Measurements from ENCODE around the gene FAM114A1. TPM values are rescaled to one million over a fixed set of nuclear protein-coding genes. Genes with fewer than 3 reads are reported as not detected.

The FAM114A1 gene
- total RNA-seq, 2 experiments from 2014 or later: 0.24 to 0.81 TPM

DNA sequence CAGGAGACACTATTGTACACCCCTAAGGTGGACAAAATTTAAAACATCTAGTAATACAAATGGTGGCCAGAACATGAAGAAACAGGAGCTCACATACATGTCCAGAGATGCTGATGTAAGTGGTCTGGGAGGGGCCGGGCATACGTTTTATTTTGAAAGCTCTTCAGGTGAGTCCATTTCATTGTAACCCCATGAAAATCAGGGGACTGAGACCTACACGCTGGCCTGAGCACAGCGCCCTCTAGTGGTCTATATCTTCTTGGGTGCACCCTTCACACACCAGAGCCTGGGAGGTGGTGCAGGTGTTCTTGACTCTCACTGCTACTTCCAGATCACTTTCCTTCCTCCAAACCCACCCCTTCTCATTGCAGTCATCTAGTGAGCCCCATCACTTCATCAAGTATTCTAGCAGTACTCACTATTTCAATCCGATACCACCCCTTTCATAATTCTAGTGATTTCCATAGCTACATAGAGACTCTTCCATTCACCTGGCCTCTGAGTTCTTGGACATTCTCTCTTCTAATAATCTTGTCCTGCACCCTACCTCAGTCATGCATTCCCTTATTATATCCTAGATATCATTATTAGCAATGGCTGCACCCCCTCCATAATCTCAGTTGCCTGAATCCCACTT lies 6.7 kb upstream of the FAM114A1 start:
- peak; percentile 76 for DNase-seq
- Mint-ChIP-seq H3K27ac (no peak overlapping the region), H3K4me3 (no peak overlapping the region), H3K9me3 (no peaks in the 10 kb centered on the region), H3K4me1 (ENCODE audit: low read depth) (peaks cover 38% of the 10 kb centered on the region), H3K27me3 (ENCODE audit: low read depth) (no peaks in the 10 kb centered on the region), H3K36me3 (ENCODE audit: low read depth) (no peaks in the 10 kb centered on the region)
- CTCF ChIA-PET: interaction anchor here (0.6 to 4.1 kb wide), 42 partner anchors 10 to 772 kb away, joined by 3 to 128 read pairs (median 5); partner anchors contain the start of genes TLR1 and TLR10
- intact Hi-C loops (cut with micrococcal nuclease): no loop called here

DNA sequence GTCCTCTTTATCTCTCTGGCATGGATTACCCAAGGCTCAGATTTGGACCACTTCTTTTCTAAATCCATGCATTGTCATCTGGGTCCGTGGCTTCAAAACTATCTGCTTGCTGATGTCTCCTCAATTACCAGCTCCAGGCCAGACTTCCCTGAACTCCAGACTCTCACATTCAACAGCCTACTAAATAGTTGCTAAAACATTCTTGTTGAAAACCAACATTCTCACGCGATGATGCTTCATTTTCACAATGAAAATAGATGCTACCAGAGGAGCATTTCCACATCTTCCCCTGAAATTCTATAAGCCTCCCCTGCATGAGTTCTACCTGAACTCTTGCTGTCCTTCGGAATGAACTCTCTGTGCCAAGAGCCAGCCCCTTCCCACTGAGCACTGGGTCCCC lies 5.8 kb upstream of the FAM114A1 start:
- Mint-ChIP-seq H3K27me3 (ENCODE audit: low read depth) (no peaks in the 10 kb centered on the region), H3K36me3 (ENCODE audit: low read depth) (no peaks in the 10 kb centered on the region), H3K4me3 (no peak overlapping the region), H3K4me1 (ENCODE audit: low read depth) (peaks cover 30% of the 10 kb centered on the region), H3K27ac (no peak overlapping the region), H3K9me3 (no peaks in the 10 kb centered on the region)
- no peak for DNase-seq
- CTCF ChIA-PET: interaction anchor here (0.7 to 4.1 kb wide), 16 partner anchors 9 to 365 kb away, joined by 3 to 128 read pairs (median 11); partner anchors contain the start of genes TLR1 and TLR10
- intact Hi-C loops (cut with micrococcal nuclease): no loop called here

DNA sequence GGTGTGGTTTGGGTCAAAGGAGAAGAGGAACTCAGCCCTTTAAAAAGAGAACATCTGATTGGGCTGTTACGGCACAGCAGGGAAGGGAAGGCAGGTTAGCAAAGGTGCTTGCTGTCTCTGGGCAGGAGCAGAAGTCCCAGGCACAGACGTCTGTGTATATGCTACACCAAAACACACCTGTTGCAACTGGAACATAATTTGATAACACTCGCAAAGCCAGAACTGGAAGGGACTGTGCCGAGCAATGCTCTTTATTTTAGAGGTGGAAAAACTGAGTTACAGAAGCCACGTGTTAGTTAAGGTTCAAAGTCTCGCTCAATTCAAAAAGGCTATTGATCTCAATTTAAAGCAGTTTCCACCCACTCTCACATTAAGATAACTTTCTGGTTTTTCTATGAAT lies 2.2 kb upstream of the FAM114A1 start:
- Mint-ChIP-seq H3K27ac (no peak overlapping the region), H3K9me3 (no peaks in the 10 kb centered on the region), H3K4me1 (ENCODE audit: low read depth) (peaks cover 11% of the 10 kb centered on the region), H3K27me3 (ENCODE audit: low read depth) (peaks cover 15% of the 10 kb centered on the region), H3K4me3 (no peak overlapping the region), H3K36me3 (ENCODE audit: low read depth) (no peaks in the 10 kb centered on the region)
- no peak for DNase-seq
- intact Hi-C loops (cut with micrococcal nuclease): no loop called here
- CTCF ChIA-PET: interaction anchor here (2.7 kb wide), 1 partner anchor 105 kb away, joined by 8 read pairs; no protein-coding TSS in a partner anchor

GRCh38 chr4:38866973-38867477 lies 581 bp upstream of the FAM114A1 start:
- Mint-ChIP-seq H3K27ac (no peak overlapping the region), H3K4me1 (ENCODE audit: low read depth) (peaks cover 8% of the 10 kb centered on the region), H3K4me3 (peak overlapping the region; percentile 67), H3K36me3 (ENCODE audit: low read depth) (no peaks in the 10 kb centered on the region), H3K27me3 (ENCODE audit: low read depth) (peaks cover 15% of the 10 kb centered on the region), H3K9me3 (no peaks in the 10 kb centered on the region)
- no peak for DNase-seq
- CTCF ChIA-PET: interaction anchor here (0.6 to 1.0 kb wide), 3 partner anchors 23 to 542 kb away, joined by 3 read pairs; no protein-coding TSS in a partner anchor
- intact Hi-C loops (cut with micrococcal nuclease): no loop called here

- no peaks in the 10 kb centered on the region for H3K9me3 Mint-ChIP-seq
- H3K36me3 Mint-ChIP-seq (ENCODE audit: low read depth): no peaks in the 10 kb centered on the region
- no peak for DNase-seq
- intact Hi-C loops (cut with micrococcal nuclease): no loop called here
- peaks cover 15% of the 10 kb centered on the region for H3K27me3 Mint-ChIP-seq (ENCODE audit: low read depth)
- peak overlapping the region; percentile 59 for H3K4me3 Mint-ChIP-seq
- peaks cover 8% of the 10 kb centered on the region for H3K4me1 Mint-ChIP-seq (ENCODE audit: low read depth)
- H3K27ac Mint-ChIP-seq: no peak overlapping the region
- CTCF ChIA-PET: no interaction called here
Measured at GRCh38 chr4:38868059-38868960, 704 bp downstream of the FAM114A1 start.

- Mint-ChIP-seq H3K27me3 (ENCODE audit: low read depth) (peaks cover 18% of the 10 kb centered on the region), H3K9me3 (no peaks in the 10 kb centered on the region), H3K4me3 (no peak overlapping the region), H3K4me1 (ENCODE audit: low read depth) (peaks cover 8% of the 10 kb centered on the region), H3K36me3 (ENCODE audit: low read depth) (no peaks in the 10 kb centered on the region), H3K27ac (no peak overlapping the region)
- intact Hi-C loops (cut with micrococcal nuclease): no loop called here
- CTCF ChIA-PET: interaction anchor here (0.5 kb wide), 1 partner anchor 268 kb away, joined by 3 read pairs; no protein-coding TSS in a partner anchor
- no peak for DNase-seq
Measured at GRCh38 chr4:38869511-38869910, 1.9 kb downstream of the FAM114A1 start.

DNA sequence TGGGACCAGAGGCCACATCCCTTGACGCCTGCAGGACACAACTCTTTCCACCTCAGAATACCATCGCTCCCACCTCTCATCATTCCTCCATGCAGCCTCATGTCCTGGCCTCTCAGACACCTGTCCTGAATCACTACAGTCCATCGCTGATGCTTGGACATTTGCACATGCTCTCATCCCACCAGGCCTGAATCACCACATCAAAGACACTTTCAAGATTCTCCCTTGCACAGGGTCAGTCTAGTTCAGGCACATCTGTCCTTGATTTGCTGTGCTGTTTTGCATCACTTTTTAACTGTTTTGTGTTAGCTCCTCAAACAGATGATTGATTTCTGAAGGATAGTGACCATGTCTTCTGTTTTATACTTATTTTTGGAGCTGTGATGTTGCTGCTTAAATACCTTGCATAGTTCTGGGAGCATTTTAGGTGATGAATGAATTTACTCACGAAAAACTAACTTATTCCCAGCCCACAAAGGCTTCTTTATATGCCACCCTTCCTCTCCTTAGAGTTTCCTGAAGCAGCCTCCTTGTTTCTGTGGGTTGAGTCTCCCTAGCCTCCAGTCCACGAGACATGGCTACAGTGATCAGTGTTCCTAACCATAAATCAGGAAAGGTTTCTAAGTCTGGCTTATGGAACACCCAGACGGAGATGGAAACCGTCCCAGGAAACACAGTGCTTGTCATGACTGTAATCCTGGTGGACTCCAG lies 2.6 kb downstream of the FAM114A1 start:
- Mint-ChIP-seq H3K9me3 (no peaks in the 10 kb centered on the region), H3K27me3 (ENCODE audit: low read depth) (peaks cover 19% of the 10 kb centered on the region), H3K4me1 (ENCODE audit: low read depth) (peaks cover 7% of the 10 kb centered on the region), H3K27ac (no peak overlapping the region), H3K36me3 (ENCODE audit: low read depth) (no peaks in the 10 kb centered on the region), H3K4me3 (no peak overlapping the region)
- CTCF ChIA-PET: interaction anchor here (0.5 to 2.0 kb wide), 2 partner anchors 9 to 267 kb away, joined by 3 to 14 read pairs; no protein-coding TSS in a partner anchor
- DNase-seq: no peak
- intact Hi-C loops (cut with micrococcal nuclease): no loop called here

GRCh38 chr4:38871593-38871992 lies 4.0 kb downstream of the FAM114A1 start:
- CTCF ChIA-PET: interaction anchor here (2.0 to 4.3 kb wide), 2 partner anchors 11 to 111 kb away, joined by 14 to 16 read pairs; no protein-coding TSS in a partner anchor
- Mint-ChIP-seq H3K27me3 (ENCODE audit: low read depth) (peaks cover 20% of the 10 kb centered on the region), H3K9me3 (no peaks in the 10 kb centered on the region), H3K4me1 (ENCODE audit: low read depth) (no peaks in the 10 kb centered on the region), H3K36me3 (ENCODE audit: low read depth) (no peaks in the 10 kb centered on the region), H3K4me3 (no peak overlapping the region), H3K27ac (no peak overlapping the region)
- no peak for DNase-seq
- intact Hi-C loops (cut with micrococcal nuclease): no loop called here

DNA sequence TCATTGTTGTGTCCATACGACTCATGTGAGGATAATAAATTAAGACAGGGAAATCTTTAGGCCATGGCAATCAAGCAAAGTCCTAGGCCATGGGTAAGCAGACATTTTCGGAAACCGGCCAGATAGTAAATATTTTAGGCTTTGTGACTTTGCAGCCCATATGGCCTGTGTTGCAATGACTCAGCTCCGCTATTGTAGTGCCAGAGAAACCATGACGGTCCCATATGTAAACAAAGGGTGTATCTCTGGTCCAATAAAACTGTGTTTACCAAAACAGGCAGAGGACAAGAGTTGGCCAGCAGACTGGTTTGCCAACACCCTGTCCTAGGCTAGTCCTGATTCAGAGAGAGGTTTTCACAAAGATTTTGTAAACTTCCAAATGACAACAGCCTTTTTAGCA lies 5.0 kb downstream of the FAM114A1 start:
- DNase-seq: no peak
- Mint-ChIP-seq H3K27ac (no peak overlapping the region), H3K4me1 (ENCODE audit: low read depth) (no peaks in the 10 kb centered on the region), H3K27me3 (ENCODE audit: low read depth) (peaks cover 16% of the 10 kb centered on the region), H3K9me3 (no peaks in the 10 kb centered on the region), H3K4me3 (no peak overlapping the region), H3K36me3 (ENCODE audit: low read depth) (no peaks in the 10 kb centered on the region)
- CTCF ChIA-PET: interaction anchor here (0.6 to 4.3 kb wide), 5 partner anchors 11 to 117 kb away, joined by 3 to 16 read pairs (median 4); no protein-coding TSS in a partner anchor
- intact Hi-C loops (cut with micrococcal nuclease): no loop called here

DNA sequence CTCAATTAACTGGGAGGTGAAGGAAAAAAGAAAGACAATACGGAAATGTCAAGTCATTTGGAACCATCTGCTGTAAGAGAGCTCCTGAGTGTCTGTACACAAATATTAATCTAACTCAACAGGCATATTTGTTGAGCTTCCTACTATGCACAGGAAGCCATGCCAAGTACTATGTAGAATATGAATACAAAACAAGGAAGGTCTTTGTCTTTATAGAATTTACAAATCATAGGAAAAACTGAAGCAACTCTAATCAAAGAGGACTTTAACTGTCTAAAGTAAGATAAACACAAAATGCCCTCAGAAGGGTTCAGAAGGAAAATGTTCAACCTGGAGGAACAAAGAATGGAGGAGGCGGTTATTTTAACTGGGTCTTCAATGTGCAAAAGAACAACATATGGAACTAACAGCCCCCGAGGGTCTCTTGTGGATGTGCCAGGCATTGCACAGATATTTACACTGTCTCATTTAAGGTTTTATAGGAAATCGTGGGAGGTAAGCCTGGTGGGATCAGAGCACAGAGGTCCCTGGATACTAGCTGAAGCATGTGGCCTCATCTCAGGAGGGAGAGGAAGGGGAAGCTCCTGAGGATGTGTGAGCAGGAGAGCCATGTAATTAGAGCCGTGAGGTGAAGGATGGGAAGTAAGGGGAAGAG lies 5.8 kb downstream of the FAM114A1 start:
- DNase-seq: no peak
- no peaks in the 10 kb centered on the region for H3K36me3 Mint-ChIP-seq (ENCODE audit: low read depth)
- H3K27me3 Mint-ChIP-seq (ENCODE audit: low read depth): peaks cover 13% of the 10 kb centered on the region
- intact Hi-C loops (cut with micrococcal nuclease): no loop called here
- no peak overlapping the region for H3K4me3 Mint-ChIP-seq
- no peaks in the 10 kb centered on the region for H3K4me1 Mint-ChIP-seq (ENCODE audit: low read depth)
- CTCF ChIA-PET: interaction anchor here (0.5 to 4.3 kb wide), 8 partner anchors 12 to 633 kb away, joined by 3 to 16 read pairs (median 4); no protein-coding TSS in a partner anchor
- H3K27ac Mint-ChIP-seq: no peak overlapping the region
- H3K9me3 Mint-ChIP-seq: no peaks in the 10 kb centered on the region

DNA sequence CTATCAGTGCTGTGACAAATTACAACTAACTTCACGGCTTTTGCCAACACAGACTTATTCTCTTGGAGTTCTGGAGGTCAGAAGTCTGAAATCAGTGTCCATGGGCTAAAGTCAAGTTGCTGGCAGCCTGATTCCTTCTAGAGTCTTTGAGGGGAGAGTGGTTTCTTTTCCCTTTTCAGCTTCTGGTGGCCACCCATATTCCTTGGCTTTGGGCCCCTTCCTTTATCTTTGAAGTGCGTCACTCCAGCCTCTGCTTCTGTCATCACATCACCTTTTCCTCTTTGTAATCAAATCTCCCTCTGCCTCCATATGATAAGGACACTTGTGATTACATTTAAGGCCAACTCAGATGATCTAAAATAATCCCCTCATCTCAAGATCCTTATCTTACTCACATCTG lies 9.0 kb downstream of the FAM114A1 start:
- Mint-ChIP-seq H3K36me3 (ENCODE audit: low read depth) (no peaks in the 10 kb centered on the region), H3K27ac (no peak overlapping the region), H3K4me1 (ENCODE audit: low read depth) (no peaks in the 10 kb centered on the region), H3K27me3 (ENCODE audit: low read depth) (peaks cover 5% of the 10 kb centered on the region), H3K9me3 (no peaks in the 10 kb centered on the region), H3K4me3 (no peak overlapping the region)
- DNase-seq: no peak
- intact Hi-C loops (cut with micrococcal nuclease): no loop called here
- CTCF ChIA-PET: interaction anchor here (1.1 to 2.8 kb wide), 4 partner anchors 11 to 117 kb away, joined by 6 to 10 read pairs (median 8); no protein-coding TSS in a partner anchor
